Choroid plexus epithelial cell (primary cell): Measurements from ENCODE around the gene AHDC1.
A peak's percentile ranks its signal among the peaks of the same experiment; 100 is the strongest.

Source experiments
- DNase-seq: peaks from one replicate; pipeline ENCODE4 v3.0.0-alpha.2; 2010; ENCODE audit warnings: low read depth
- H3K4me3 ChIP-seq: 2 replicates; pipeline ENCODE4 v1.5.1; 2011; ENCODE audit warnings: low read depth, mild to moderate bottlenecking, control low read depth, low read length, moderate library complexity
- TF ChIP-seq, protein P1 (sequence below): conservative IDR thresholded peaks from 2 replicates; pipeline ENCODE4 v1.5.1; 2011; ENCODE audit warnings: low read depth, mild to moderate bottlenecking, control low read depth, inconsistent platforms, low read length, moderate library complexity

The AHDC1 gene

GRCh38 chr1:27603681-27604578 lies at the start of gene AHDC1:
TSS of gene AHDC1 (minus strand) at chr1:27604144. CDS start at chr1:27552115, 52,029 bp downstream.
- DNase-seq = peak; percentile 95
- TF ChIP-seq, protein P1, sequence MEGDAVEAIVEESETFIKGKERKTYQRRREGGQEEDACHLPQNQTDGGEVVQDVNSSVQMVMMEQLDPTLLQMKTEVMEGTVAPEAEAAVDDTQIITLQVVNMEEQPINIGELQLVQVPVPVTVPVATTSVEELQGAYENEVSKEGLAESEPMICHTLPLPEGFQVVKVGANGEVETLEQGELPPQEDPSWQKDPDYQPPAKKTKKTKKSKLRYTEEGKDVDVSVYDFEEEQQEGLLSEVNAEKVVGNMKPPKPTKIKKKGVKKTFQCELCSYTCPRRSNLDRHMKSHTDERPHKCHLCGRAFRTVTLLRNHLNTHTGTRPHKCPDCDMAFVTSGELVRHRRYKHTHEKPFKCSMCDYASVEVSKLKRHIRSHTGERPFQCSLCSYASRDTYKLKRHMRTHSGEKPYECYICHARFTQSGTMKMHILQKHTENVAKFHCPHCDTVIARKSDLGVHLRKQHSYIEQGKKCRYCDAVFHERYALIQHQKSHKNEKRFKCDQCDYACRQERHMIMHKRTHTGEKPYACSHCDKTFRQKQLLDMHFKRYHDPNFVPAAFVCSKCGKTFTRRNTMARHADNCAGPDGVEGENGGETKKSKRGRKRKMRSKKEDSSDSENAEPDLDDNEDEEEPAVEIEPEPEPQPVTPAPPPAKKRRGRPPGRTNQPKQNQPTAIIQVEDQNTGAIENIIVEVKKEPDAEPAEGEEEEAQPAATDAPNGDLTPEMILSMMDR = no peak
- H3K4me3 ChIP-seq = peak within 1 kb of the TSS; percentile 86

- H3K4me3 ChIP-seq = no peak overlapping the region
- DNase-seq = no peak
- TF ChIP-seq, protein P1 = no peak
Observed at GRCh38 chr1:27652111-27652864, 48.3 kb upstream of the AHDC1 start.

GRCh38 chr1:27650539-27651175 lies 46.7 kb upstream of the AHDC1 start:
- peak; percentile 65 for DNase-seq
- H3K4me3 ChIP-seq = no peak overlapping the region
- TF ChIP-seq, protein P1 = no peak

DNA sequence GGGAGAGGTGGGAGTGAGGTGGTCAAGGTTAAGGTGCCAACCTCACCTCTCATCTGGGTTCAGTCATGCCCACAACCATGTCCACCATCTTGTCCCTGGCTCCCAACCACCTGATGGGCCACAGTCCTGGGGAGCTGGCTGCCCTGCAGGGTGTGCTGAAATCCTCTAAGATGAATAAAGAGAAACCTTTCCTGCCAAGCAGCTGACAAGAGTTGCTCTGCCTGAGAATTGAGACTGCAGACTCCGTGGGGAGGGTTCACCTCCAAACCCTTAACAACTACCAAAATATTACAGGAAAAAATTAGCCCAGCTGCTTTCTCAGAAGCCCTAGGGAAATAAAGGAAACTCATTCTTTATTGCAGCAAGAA lies 46.2 kb upstream of the AHDC1 start:
- peak; percentile 36 for DNase-seq
- TF ChIP-seq, protein P1 = no peak
- H3K4me3 ChIP-seq = no peak overlapping the region

DNA sequence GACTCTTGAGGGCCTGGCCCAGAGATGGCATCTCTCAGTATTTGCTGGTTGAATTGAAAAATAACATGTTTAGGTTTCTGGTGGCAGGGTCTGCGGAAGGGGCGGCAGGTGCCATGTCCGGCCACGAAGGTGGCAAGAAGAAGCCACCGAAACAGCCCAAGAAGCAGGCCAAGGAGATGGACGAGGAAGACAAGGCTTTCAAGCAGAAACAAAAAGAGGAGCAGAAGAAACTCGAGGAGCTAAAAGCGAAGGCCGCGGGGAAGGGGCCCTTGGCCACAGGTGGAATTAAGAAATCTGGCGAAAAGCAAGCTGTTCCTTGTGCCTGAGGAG lies 45.3 kb upstream of the AHDC1 start:
- TF ChIP-seq, protein P1 = no peak
- no peak for DNase-seq

GRCh38 chr1:27648602-27649305 lies 44.8 kb upstream of the AHDC1 start:
- TF ChIP-seq, protein P1 = no peak
- H3K4me3 ChIP-seq = no peak overlapping the region
- no peak for DNase-seq

More for the DNA sequence above, 45.3 kb upstream of the AHDC1 start:
- H3K4me3 ChIP-seq = no peak overlapping the region
